ENCODE results near the gene PIP4K2A.

Gene PIP4K2A

GRCh38 chr10:22640359-22640758, 74.0 kb downstream of the PIP4K2A start:
- DNase-seq (ENCODE audit: low read depth, low spot score) = no peak

GRCh38 chr10:22638863-22639262, 75.5 kb downstream of the PIP4K2A start:
- no peak for DNase-seq (ENCODE audit: low read depth, low spot score)

GRCh38 chr10:22637491-22637890, 76.9 kb downstream of the PIP4K2A start:
- no peak for DNase-seq (ENCODE audit: low read depth, low spot score)

- DNase-seq (ENCODE audit: low read depth, low spot score) = no peak
Observed at GRCh38 chr10:22635650-22636049, 78.7 kb downstream of the PIP4K2A start.

- no peak for DNase-seq (ENCODE audit: low read depth, low spot score)
Observed at GRCh38 chr10:22634606-22635459, 79.5 kb downstream of the PIP4K2A start.

- DNase-seq (ENCODE audit: low read depth, low spot score) = no peak
Observed at GRCh38 chr10:22634093-22634492, 80.3 kb downstream of the PIP4K2A start.

GRCh38 chr10:22633528-22633927, 80.8 kb downstream of the PIP4K2A start:
- no peak for DNase-seq (ENCODE audit: low read depth, low spot score)

GRCh38 chr10:22633106-22633505, 81.3 kb downstream of the PIP4K2A start:
- DNase-seq (ENCODE audit: low read depth, low spot score) = no peak

- no peak for DNase-seq (ENCODE audit: low read depth, low spot score)
Observed at GRCh38 chr10:22631646-22632278, 82.6 kb downstream of the PIP4K2A start.

GRCh38 chr10:22631185-22631584, 83.2 kb downstream of the PIP4K2A start:
- no peak for DNase-seq (ENCODE audit: low read depth, low spot score)

GRCh38 chr10:22630234-22631174, 83.9 kb downstream of the PIP4K2A start:
- DNase-seq (ENCODE audit: low read depth, low spot score) = no peak

GRCh38 chr10:22629852-22630233, 84.5 kb downstream of the PIP4K2A start:
- no peak for DNase-seq (ENCODE audit: low read depth, low spot score)

- no peak for DNase-seq (ENCODE audit: low read depth, low spot score)
Observed at GRCh38 chr10:22629126-22629525, 85.3 kb downstream of the PIP4K2A start.

- no peak for DNase-seq (ENCODE audit: low read depth, low spot score)
Observed at GRCh38 chr10:22628309-22628708, 86.1 kb downstream of the PIP4K2A start.

- no peak for DNase-seq (ENCODE audit: low read depth, low spot score)
Observed at GRCh38 chr10:22626784-22627183, 87.6 kb downstream of the PIP4K2A start.

- DNase-seq (ENCODE audit: low read depth, low spot score) = no peak
Observed at GRCh38 chr10:22625516-22626290, 88.7 kb downstream of the PIP4K2A start.

GRCh38 chr10:22624287-22624738, 90.1 kb downstream of the PIP4K2A start:
- no peak for DNase-seq (ENCODE audit: low read depth, low spot score)

- no peak for DNase-seq (ENCODE audit: low read depth, low spot score)
Observed at GRCh38 chr10:22623633-22624253, 90.6 kb downstream of the PIP4K2A start.

GRCh38 chr10:22622242-22622806, 92.1 kb downstream of the PIP4K2A start:
- DNase-seq (ENCODE audit: low read depth, low spot score) = no peak

GRCh38 chr10:22621726-22622125, 92.7 kb downstream of the PIP4K2A start:
- DNase-seq (ENCODE audit: low read depth, low spot score) = no peak

Measured in ELF-1 (cell line).